ENCODE measurements around the gene LMCD1. TPM values are rescaled to one million over a fixed set of nuclear protein-coding genes. Genes with fewer than 3 reads are reported as not detected.

Gene LMCD1
- total and polyA plus RNA-seq, 4 donors, result 33.6 to 179 (median 98.4) TPM

DNA sequence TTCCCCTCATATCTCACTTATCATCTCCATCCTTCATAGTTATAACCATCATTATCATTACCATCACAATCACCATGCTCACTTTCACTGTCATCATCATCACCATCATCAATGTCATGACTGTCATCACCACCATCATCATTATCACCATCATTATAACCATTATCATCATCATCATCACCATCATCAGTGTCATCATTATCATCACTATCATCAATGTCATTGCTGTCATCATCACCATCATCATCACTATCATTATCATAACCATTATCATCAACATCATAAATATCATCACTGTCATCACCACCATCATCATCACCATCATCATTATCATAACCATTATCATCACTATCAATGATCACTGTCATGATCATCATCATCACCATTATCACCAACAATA is 98.8 kb downstream of the LMCD1 start:
- Histone ChIP-seq H3K27ac (ENCODE audit: low read depth in 1 of 2, low read length in 1 of 2) (no peak overlapping the region), H3K9me3 (ENCODE audit: control insufficient read depth in 4 of 4, insufficient read depth in 3 of 4, low read length in 3 of 4) (no peaks in the 10 kb centered on the region), H3K36me3 (ENCODE audit: control insufficient read depth in 4 of 4, insufficient read depth in 4 of 4, low read length in 4 of 4) (no peaks in the 10 kb centered on the region), H3K9ac (ENCODE audit: insufficient read depth in 1 of 2, low read length in 2 of 2) (no peak overlapping the region), H3K4me1 (ENCODE audit: control insufficient read depth in 5 of 5, insufficient read depth in 5 of 5, low read length in 5 of 5) (peaks cover 0 to 2% (median 0%) of the 10 kb centered on the region in 5 donors), H3K27me3 (ENCODE audit: control insufficient read depth in 3 of 3, insufficient read depth in 3 of 3, low read length in 2 of 3) (no peaks in the 10 kb centered on the region), H3K4me3 (no peak overlapping the region)
- DNase-seq, result peak in 2 of 3 donors; percentile 17 to 29
- TF ChIP-seq, protein P1, sequence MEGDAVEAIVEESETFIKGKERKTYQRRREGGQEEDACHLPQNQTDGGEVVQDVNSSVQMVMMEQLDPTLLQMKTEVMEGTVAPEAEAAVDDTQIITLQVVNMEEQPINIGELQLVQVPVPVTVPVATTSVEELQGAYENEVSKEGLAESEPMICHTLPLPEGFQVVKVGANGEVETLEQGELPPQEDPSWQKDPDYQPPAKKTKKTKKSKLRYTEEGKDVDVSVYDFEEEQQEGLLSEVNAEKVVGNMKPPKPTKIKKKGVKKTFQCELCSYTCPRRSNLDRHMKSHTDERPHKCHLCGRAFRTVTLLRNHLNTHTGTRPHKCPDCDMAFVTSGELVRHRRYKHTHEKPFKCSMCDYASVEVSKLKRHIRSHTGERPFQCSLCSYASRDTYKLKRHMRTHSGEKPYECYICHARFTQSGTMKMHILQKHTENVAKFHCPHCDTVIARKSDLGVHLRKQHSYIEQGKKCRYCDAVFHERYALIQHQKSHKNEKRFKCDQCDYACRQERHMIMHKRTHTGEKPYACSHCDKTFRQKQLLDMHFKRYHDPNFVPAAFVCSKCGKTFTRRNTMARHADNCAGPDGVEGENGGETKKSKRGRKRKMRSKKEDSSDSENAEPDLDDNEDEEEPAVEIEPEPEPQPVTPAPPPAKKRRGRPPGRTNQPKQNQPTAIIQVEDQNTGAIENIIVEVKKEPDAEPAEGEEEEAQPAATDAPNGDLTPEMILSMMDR (IDR thresholded peaks at IDR 0.05; ENCODE audit: control extremely low read depth, extremely low read depth), result no peak
- no peak for ATAC-seq (ENCODE audit: insufficient read depth, low FRiP score)

GRCh38 chr3:8603115-8603710 is 101.6 kb downstream of the LMCD1 start:
- Histone ChIP-seq H3K27ac (ENCODE audit: low read depth in 1 of 2, low read length in 1 of 2) (no peak overlapping the region), H3K4me1 (ENCODE audit: control insufficient read depth in 5 of 5, insufficient read depth in 5 of 5, low read length in 5 of 5) (peaks cover 0 to 9% (median 6%) of the 10 kb centered on the region in 5 donors), H3K36me3 (ENCODE audit: control insufficient read depth in 4 of 4, insufficient read depth in 4 of 4, low read length in 4 of 4) (no peaks in the 10 kb centered on the region), H3K27me3 (ENCODE audit: control insufficient read depth in 3 of 3, insufficient read depth in 3 of 3, low read length in 2 of 3) (no peaks in the 10 kb centered on the region), H3K9me3 (ENCODE audit: control insufficient read depth in 4 of 4, insufficient read depth in 3 of 4, low read length in 3 of 4) (no peaks in the 10 kb centered on the region), H3K9ac (ENCODE audit: insufficient read depth in 1 of 2, low read length in 2 of 2) (no peak overlapping the region), H3K4me3 (no peak overlapping the region)
- ATAC-seq (ENCODE audit: insufficient read depth, low FRiP score) (no peak), DNase-seq (no peak)
- 69 to 81% methylated on average over 9 of the region's 9 CpGs for WGBS, 2 donors
- TF ChIP-seq, protein P1 (IDR thresholded peaks at IDR 0.05; ENCODE audit: control extremely low read depth, extremely low read depth), result no peak

DNA sequence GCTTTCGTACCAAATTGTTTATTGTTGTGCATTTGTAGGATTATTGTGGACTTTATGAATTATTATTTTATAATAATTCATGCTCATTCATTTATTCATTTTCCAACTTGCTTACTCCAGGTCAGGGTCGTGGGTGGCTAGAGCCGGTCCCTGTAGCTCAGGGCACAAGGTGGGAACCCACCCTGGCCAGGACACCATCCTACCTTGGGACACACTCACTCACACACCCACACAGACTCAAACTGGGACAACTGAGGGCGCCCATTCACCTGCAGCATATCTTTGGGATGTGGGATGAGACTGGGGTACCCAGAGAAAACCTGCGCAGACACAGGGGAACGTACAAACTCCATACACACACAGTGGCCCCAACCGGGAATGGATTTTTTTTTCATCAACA is 102.4 kb downstream of the LMCD1 start:
- Histone ChIP-seq H3K27me3 (ENCODE audit: control insufficient read depth in 3 of 3, insufficient read depth in 3 of 3, low read length in 2 of 3) (no peaks in the 10 kb centered on the region), H3K27ac (ENCODE audit: low read depth in 1 of 2, low read length in 1 of 2) (no peak overlapping the region), H3K4me1 (ENCODE audit: control insufficient read depth in 5 of 5, insufficient read depth in 5 of 5, low read length in 5 of 5) (peaks cover 0 to 9% (median 6%) of the 10 kb centered on the region in 5 donors), H3K9me3 (ENCODE audit: control insufficient read depth in 4 of 4, insufficient read depth in 3 of 4, low read length in 3 of 4) (no peaks in the 10 kb centered on the region), H3K9ac (ENCODE audit: insufficient read depth in 1 of 2, low read length in 2 of 2) (no peak overlapping the region), H3K36me3 (ENCODE audit: control insufficient read depth in 4 of 4, insufficient read depth in 4 of 4, low read length in 4 of 4) (no peaks in the 10 kb centered on the region), H3K4me3 (no peak overlapping the region)
- WGBS, 2 donors, result 94% methylated on average over 7 of the region's 7 CpGs
- ATAC-seq (ENCODE audit: insufficient read depth, low FRiP score), result no peak
- TF ChIP-seq, protein P1 (IDR thresholded peaks at IDR 0.05; ENCODE audit: control extremely low read depth, extremely low read depth), result no peak
- DNase-seq, result no peak

GRCh38 chr3:8604988-8605387 is 103.4 kb downstream of the LMCD1 start:
- DNase-seq, result no peak
- TF ChIP-seq, protein P1 (IDR thresholded peaks at IDR 0.05; ENCODE audit: control extremely low read depth, extremely low read depth), result no peak
- Histone ChIP-seq H3K4me1 (ENCODE audit: control insufficient read depth in 5 of 5, insufficient read depth in 5 of 5, low read length in 5 of 5) (peaks cover 0 to 9% (median 6%) of the 10 kb centered on the region in 5 donors), H3K4me3 (no peak overlapping the region), H3K27me3 (ENCODE audit: control insufficient read depth in 3 of 3, insufficient read depth in 3 of 3, low read length in 2 of 3) (no peaks in the 10 kb centered on the region), H3K36me3 (ENCODE audit: control insufficient read depth in 4 of 4, insufficient read depth in 4 of 4, low read length in 4 of 4) (no peaks in the 10 kb centered on the region), H3K27ac (ENCODE audit: low read depth in 1 of 2, low read length in 1 of 2) (no peak overlapping the region), H3K9ac (ENCODE audit: insufficient read depth in 1 of 2, low read length in 2 of 2) (no peak overlapping the region), H3K9me3 (ENCODE audit: control insufficient read depth in 4 of 4, insufficient read depth in 3 of 4, low read length in 3 of 4) (no peaks in the 10 kb centered on the region)
- ATAC-seq (ENCODE audit: insufficient read depth, low FRiP score), result no peak
- 93 to 97% methylated on average over 3 of the region's 3 CpGs for WGBS, 2 donors
